ENCODE results near the gene TRIO. TPM values are rescaled to one million over a fixed set of nuclear protein-coding genes. Genes with fewer than 3 reads are reported as not detected.

TRIO gene
- total RNA-seq, 1 experiment from 2014 or later, result 50.9 TPM

DNA sequence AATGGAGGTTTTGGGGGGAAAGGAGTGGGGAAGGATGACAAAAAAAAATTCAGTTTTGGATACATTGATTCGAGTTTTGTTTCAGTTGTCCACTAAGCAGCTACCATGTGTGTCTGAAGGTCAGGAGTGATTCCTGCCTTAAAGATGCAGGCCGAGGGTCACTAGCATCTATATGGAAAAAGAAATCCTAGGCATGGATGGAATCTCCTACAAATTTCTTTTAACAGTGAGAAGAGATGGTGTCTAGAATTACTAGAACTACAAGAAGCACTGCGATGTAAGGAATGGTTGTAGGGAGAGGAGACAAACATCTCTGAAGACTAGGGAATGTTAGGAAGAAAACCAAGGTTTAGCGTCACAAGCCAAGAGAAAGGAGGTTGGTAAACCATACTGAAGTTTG, 19.6 kb upstream of the TRIO start:
- no peak for DNase-seq (ENCODE audit: low spot score)

DNA sequence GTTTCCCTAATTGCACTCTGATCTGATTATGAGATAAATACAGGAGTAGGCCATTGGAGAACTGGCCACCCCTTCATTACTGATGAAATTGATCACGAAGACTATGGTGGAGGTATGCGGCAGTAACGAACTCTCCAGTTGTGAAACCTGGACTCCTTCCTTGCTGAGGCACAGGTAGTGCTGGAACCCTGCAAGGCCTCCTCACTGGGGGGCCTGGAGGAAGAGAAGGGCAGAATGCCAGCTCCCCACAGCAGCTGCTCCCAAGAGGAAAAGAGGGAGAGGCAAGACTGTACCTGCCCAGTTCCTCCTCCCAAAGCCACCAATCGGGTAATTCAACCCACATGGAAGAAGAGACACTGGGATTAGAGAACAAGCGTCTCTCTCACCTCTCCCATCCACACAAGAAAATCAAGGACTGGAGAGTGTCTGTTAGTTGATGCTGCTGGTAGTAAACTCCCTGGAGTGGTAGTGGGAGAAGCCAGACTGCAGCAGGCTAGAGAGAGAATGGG, 19.1 kb upstream of the TRIO start:
- no peak for DNase-seq (ENCODE audit: low spot score)

DNA sequence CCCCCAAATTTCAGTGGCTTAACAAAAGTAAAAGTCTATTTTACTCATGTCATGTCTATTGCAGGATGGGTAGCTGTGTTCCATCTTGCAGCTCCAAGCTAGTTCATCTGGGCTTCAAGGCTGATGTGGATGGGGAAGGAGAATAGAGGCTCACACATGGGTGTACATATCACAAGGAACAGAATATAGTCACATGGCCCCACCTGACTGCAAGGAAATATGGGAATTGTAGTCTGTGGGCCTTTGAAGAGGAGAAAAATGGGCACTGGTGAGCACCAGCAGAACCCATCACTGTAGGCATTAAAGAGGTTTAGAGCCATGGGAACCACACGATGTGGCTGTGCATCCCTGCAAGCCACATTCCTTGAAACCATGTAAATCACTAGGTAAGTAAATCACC, 17.9 kb upstream of the TRIO start:
- no peak for DNase-seq (ENCODE audit: low spot score)

DNA sequence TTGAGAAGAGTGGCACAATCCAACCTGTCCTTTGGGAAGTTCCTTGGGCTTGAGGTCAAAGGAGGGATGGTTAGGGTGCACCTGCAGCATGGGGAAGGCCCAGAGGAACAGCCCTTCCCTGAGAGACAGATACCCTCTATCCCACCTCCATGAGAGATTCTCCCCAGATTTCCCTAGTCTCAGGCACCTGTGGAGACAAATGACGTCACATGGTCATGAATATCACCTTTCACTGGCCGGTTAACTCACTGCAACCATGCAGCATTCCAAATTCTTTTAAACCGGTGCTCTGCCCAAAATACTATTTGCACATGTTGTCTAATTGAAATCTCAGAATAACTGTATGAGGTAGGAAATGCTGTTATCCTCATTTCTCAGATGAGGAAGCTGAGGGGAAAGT, 15.6 kb upstream of the TRIO start:
- no peak for DNase-seq (ENCODE audit: low spot score)

DNA sequence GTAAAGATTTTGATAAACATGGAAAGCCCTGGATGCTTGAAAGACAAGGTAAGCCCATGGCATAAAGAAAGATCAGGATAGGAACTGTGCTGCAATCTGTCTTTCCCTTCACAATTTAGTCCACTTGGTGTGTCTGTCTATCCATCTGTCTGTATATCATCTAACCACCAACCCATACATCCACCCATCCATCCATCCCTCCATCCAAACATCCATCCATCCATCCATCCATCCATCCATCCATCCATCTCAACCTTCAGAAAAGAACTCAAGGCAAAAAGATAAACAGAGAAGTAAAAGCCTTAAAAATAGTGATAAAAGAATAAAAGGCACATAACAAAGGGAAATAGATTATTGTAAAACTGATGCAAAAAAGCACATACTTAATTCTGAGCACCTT, 15.1 kb upstream of the TRIO start:
- no peak for DNase-seq (ENCODE audit: low spot score)

DNA sequence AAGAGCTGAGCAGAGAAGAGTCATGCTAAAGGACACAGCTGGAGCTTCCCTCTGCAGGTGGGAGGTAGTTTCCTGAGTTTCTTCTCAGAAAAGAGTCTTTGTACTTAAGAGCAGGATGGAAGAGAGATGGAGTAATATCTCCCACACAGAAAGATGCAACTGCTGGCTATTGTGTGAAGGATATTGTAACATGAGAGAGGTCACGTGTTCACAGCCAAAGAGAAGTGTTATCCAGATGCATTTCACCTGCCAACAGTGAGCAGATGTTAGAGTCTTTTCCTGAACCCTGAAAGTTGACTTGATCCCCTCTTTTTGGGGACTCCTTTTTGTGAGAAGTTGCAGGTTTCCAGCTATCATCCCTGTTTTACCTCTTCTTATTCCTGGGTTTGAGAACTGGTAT, 14.0 kb upstream of the TRIO start:
- DNase-seq (ENCODE audit: low spot score), result no peak

DNA sequence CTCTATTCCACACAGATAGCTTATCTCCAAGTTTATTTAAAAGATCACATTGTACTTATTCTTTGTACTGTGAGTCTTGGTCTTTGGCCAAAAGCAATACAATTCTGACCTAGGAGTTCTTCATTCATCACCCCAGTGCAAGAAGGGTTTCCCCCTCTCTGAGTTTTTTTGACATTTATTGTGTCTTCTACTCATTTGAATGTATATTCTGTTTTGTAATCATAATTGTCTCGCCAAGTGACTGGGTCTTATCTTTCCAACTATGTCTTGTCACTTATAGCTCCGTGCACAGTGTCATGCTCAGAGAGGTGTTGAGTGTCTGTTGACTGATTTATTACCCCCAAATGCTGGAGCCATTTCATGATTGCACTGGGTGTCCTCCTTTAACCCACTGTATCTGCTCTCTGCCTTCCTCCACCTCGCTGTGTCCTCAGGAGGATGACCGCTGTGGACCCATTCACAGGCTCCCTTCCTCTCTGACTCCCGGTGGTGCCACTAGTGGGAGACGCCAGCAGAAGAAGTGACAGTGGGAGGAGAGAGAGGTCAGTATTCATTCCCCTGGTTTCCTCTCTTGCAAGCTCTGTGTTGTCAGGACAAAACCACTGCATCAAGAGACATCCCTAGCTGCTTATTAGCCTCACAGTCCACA, 11.2 kb upstream of the TRIO start:
- DNase-seq (ENCODE audit: low spot score), result no peak

DNA sequence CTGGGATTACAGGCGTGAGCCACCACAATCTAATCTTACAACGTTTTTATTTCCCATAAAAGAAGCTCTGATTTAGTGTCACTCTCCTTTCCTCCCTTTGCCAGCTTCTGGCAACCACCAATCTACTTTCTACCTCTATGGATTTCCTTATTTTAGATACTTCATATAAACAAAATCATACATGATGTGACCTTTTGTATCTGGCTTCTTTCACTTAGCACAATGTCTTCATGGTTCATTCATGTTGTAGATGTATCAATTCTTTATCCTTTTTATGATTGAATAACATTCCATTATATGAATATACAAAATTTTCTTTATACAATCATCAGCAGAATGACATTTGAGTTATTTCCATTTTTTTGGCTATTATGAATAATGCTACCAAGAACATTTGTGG, 9.7 kb upstream of the TRIO start:
- no peak for DNase-seq (ENCODE audit: low spot score)

DNA sequence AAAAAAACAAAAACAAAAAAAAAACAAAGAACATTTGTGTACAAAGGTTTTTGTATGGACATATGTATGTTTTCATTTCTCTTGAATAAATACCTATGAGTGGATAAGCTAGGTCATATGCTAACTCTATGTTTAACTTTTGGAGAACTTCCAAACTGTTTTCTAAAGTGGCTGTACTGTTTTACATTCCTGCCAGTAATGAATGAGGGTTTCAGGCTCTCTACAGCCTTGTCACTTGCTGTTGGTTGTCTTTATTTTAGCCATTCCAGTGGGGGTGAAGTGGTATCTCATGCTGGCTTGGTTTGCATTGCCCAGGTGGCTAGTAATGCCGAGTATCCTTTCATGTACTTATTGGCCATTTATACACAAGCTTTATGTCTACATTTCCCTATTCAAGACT, 9.1 kb upstream of the TRIO start:
- DNase-seq (ENCODE audit: low spot score), result no peak

DNA sequence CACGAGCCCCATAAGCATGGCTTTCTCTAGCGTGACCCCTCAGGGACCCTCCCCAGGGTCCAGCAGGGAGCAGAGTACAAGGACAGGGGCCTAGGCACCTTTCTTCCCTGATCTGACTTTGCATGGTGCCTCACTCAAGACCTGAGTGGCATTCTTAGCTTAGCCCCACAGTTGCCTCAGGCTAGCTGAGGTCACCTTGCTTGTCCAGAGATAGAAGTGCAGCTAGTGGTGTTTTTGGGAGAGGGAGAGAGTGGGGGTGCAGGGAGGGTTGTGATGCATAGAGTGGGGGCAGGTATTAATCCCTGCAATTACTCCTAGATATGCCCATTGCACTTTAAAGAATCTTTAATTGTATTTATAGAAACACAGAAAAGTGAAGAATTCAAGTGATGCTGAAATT, 8.4 kb upstream of the TRIO start:
- DNase-seq (ENCODE audit: low spot score), result no peak

DNA sequence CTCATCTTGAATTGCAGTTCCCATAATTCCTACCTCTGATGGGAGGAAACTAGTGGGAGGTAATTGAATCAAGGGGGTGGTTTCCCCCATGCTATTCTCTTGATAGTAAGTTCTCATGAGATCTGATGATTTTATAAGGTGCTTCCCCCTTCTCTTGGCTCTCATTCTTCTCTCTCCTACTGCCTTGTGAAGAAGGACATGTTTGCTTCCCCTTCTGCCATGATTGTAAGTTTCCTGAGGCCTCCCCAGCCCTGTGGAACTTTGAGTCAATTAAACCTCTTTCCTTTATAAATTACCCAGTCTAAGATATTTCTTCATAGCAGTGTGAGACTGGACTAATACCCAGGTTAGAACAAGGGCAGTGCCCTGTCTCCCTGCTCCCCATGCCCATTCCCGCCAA, 7.5 kb upstream of the TRIO start:
- DNase-seq (ENCODE audit: low spot score), result no peak

DNA sequence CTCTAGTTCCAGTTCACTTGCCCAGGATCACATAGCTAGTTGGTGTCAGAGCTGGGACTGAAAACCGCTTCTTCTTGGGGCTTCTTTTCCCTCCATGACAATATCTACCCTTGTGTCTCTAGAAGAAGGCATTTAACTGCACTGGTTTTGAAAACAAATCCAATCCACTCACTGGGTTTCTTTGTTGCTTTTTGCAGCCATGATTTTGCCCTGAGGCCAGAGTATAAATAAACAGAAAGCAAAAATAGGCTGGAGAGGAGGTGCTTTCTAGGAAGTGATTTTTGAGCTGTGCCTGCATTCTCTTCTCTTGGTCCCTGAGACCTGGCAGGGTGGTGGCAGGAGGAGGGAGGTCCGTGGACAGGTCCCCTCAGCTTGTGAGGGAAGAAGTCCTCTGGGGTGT, 6.9 kb upstream of the TRIO start:
- DNase-seq (ENCODE audit: low spot score), result peak; percentile 43

DNA sequence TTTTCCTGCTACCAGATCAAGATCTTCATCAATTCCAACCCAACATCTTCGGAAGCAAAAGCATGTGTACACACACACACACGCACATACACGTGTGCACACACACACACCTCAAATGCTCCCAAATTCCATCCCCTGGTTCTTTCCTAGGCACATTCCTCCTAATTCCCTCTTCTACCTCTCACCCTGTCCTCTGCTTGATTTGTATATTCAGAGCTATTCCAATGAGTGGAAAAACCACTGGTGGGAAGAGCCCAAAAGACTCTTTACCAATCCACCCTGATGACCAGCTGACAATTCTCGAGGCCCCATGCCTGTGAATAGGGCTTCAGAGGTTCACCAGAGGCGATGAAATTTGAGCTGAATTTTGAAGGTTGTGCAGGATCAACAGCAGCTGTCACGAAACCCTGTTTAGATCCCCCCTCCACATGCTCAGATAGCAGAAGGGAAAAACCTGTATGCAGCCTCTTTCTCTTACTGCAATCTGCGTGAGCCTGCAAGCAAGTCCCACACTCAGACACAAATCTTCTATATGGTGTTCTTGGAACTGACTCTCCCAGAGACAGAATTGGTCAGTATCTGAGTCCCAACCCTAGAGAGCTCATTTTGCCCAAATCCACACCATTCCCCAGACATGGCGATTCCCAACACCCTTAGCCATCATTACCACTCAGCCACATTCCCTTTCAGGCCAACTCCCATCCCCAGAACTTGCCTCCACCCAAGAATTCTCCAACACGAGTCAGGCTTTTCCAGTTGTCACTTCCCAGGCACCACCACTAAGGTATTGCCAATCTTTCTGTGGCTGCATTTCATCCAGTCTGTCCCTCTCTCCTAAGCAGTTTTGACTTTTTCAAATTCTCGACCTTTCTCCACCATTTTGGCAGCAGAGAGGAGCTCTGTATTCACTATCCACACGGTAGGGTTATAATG, 4.3 kb upstream of the TRIO start:
- no peak for DNase-seq (ENCODE audit: low spot score)

DNA sequence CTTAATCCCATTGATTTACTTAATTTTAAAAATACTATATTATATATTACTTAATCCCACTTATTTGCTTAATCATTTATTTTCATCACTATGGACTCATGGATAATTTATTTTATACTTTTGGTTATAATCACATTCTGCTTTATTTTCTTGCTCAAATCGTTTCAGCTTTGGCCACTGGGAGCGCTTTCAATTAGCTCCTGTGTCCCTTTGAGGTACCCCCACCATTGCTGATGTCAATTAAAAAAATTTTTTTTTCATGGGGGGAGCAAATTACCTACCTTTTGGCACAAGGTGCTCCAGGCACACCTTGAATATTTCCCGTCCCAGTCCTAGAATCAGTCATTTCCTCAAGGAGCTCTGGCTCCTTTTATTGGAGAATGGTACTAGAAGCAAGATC, 1.4 kb upstream of the TRIO start:
- DNase-seq (ENCODE audit: low spot score), result no peak

DNA sequence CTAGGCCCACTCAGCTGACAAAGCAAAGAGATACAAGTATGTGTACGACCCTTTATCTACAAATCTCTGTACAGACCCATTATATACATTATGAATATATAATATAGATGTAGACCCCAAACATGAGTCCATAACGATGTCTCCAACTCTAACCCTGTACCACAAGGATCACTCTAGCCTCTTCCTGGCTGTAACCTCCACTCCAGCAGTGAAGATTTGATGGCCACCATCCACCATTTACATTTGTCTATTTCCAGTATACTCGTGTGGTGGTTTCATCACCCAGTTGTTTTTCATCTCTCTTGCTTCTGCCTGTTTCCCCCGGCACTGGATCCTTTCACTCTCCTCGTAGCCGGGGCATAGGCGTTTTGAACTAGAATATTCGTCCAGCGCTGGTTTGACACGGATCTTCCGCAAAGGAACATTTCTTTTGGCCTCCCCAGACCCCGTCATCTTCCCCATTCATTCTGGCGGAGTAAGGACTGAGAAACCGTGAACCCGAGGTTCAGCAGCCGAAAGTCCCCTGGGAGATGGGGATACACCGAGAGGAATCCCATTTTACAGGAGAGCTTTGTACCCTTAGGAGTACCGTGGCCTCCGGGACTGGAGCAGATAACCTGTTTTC, 828 bp upstream of the TRIO start:
- DNase-seq (ENCODE audit: low spot score), result no peak

DNA sequence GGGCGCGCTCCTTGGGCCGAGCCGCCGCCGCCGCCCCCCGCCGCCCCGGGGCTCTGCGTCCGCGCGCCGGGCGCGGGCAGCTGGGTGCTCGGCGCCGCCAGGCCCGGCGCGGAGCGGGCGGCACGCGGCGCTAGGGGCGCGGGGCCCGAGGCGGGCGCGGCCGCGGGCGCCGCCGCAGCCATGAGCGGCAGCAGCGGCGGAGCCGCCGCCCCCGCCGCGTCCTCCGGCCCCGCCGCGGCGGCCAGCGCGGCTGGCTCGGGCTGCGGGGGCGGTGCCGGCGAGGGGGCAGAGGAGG, 351 bp downstream of the TRIO start:
- DNase-seq (ENCODE audit: low spot score), result no peak

DNA sequence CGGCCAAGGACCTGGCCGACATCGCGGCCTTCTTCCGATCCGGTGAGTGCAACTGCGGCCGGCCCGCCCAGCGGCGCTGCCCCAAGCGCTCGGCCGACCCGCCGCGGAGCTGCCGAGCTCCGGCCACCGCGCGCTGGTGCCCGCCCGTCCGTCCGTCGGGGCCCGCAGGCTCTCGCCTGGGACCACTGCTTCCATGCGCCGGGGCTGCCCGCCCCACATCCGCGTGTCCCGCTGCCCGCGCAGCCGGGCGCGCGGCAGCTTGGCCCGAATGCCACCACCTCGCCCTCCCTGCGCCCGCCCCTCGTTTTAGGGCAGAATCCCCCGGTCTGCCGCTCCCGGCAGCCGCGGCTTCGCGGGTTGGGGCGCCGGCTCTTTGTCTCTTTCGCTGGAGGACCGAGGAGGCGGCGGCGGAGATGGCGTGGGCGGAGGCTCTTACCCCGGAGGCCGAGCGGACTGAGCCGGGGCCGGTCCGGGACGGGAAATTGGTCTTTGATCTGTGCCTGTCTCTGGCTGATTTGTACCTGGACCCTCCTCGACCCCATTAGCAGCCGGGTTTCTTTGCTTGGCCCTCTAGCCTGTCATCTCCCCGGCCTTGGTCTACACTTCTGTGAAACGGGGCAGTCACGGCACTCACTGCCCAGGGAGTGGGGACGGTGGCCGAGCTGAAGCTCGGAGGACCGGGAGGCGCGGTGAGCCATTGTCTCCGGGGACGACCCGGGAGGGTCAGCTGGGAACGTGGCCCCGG, 871 bp downstream of the TRIO start:
- DNase-seq (ENCODE audit: low spot score), result no peak

DNA sequence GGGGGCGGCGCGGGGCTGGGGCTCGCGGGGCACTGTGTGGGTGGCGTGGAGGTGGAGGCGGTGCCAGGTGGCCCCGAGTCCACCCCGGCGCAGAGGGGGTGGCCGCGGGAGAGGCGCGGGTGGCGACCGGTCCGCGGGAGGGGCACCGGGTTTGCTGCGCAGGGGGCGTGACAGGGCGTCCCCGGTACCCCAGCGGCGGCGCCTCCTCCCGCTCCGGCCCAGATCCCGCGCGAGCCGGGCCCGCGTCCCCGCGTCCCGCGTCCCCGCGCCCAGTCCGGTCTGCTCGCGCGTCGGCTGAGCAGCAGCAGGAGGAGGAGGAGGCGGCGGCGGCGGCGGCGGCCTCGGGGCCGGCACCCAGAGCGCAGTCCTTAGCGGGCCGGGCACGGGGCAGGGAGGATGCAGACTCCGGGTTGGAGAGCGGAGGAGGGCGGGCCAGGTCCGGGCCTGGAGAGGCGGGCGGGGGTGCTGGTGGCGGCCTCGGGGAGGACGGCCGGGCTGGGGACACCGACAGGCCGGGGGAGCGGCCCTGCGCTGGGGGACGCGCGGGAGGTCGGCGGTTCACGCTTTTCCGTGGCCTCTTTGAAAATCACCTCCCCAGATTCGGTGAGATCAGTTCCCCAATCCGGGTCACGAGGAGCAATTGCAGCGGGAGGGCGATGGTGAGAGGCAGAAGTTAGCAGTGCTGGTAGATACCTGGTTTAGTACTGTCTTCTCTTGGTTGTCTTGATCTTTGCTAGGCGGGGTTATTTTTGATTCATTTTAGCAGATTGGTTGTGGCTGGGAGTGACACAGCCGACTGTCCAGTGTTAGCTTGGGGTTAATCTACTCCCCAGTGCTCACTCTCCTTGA, 1.7 kb downstream of the TRIO start:
- DNase-seq (ENCODE audit: low spot score), result peak; percentile 77

DNA sequence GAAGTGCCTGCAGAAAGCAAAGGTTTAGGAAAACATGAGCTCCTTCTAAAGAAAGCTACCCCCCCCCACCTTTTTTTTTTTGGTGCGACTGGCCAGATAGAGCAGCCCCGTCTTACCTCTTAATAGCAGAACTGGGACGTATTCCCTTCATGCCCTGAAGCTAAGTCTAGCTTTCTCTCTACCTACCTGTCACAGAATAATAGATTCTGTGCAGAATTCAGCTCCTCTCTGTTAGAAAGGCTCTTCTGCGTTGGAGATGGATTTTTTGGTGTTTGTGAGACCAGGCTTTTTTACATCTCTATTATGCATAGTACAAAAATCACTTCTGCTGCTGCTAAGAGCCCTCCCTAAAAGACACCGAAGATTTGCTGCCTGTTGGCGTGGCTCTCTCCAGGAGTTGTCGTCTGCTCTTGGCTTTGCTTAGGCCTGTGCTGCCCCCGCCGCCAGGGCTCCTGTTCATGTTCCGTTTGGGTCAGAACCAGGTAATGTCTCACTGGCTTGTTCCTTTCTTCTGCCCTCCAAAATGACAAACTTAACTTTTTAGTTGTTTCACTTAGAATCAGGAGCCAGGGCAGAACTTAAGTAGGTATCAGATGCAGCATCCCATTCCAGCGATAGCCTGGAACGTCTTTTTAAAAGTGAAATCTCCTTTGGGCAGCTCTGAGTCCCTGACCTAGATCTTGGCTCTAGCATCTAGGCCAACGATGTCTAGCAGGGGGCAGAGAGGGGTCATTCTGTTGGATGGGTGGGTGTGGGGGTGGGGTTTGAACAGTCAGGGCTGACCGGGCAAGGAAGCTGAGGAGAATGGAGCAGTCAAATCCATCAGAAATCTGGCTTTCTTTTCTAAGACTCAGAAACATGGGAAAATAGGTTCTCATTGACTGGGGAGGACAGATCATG, 2.5 kb downstream of the TRIO start:
- DNase-seq (ENCODE audit: low spot score), result no peak

DNA sequence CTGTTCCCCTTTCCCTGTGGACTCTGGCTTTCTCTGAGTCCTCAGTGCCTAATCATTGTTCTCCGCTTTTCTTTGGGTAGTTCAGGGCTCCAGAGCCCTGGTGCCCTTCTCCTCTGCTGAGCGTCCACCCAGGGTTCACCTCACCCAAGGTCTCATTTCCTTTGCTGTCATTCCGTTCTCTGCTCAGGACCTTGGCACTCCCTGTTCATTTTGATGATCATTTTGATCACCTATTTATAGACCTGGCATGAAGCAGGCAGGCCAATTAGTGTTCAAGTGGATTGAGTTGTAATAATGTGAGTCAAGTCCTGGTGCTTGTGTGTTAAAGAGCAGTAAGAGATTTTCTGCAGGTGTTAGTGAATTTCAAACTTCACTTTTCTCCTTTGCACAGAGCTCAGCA, 3.6 kb downstream of the TRIO start:
- no peak for DNase-seq (ENCODE audit: low spot score)
